Measurements from ENCODE around the gene SLN.
"Not testable (repeated sequence)": the region's sequence is repeated elsewhere in the genome, so short reads cannot be mapped to it uniquely, and the experiment has no call there.

Gene SLN

GRCh38 chr11:107711861-107712755 lies at the start of gene SLN:
Gene SLN, minus strand, starts transcription at chr11:107712056.
- DNase-seq (ENCODE audit: low read depth), result no peak

GRCh38 chr11:107758719-107759355 lies 47.0 kb upstream of the SLN start:
- not testable (repeated sequence) for DNase-seq (ENCODE audit: low read depth)

- DNase-seq (ENCODE audit: low read depth), result no peak
Measured at GRCh38 chr11:107757661-107758060, 45.8 kb upstream of the SLN start.

DNA sequence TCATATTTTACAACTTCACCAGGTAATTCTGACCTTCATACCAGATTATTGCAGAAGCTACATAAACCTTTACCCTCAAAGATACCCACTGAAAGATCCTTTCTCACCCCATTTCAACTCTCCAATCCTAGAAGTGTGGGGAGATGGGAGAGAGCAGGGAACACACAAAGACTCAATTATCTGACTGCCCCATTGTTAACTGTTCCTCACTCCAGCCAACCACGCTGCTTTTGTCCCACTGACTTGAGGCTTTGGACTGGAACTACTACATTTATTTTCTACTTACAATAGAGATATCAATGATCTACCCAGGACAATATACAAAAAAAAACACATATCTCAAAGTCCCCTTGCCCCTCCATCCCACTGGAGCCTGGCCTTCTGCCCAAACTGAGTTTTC lies 44.7 kb upstream of the SLN start:
- no peak for DNase-seq (ENCODE audit: low read depth)

- no peak for DNase-seq (ENCODE audit: low read depth)
Measured at GRCh38 chr11:107752949-107753822, 41.3 kb upstream of the SLN start.

DNA sequence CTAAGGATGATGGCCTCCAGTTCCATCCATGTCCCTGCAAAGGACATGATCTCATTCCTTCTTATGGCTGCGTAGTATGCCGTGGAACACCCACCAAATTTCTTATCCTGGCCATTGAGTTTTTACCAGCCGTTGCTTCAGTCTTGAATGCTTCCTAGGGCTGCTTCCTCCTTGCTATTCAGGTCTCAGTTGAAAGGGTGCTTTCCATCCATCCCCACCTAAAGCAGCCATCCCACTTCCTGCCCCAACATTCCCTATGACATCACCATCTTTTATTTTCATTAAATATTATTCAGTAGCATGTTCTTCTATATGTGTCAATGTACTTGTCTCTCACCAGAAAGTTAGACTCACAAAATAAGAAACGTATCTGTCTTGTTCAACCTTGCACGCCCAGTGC lies 40.7 kb upstream of the SLN start:
- no peak for DNase-seq (ENCODE audit: low read depth)

- no peak for DNase-seq (ENCODE audit: low read depth)
Measured at GRCh38 chr11:107751082-107751481, 39.2 kb upstream of the SLN start.

- no peak for DNase-seq (ENCODE audit: low read depth)
Measured at GRCh38 chr11:107750313-107750712, 38.5 kb upstream of the SLN start.

DNA sequence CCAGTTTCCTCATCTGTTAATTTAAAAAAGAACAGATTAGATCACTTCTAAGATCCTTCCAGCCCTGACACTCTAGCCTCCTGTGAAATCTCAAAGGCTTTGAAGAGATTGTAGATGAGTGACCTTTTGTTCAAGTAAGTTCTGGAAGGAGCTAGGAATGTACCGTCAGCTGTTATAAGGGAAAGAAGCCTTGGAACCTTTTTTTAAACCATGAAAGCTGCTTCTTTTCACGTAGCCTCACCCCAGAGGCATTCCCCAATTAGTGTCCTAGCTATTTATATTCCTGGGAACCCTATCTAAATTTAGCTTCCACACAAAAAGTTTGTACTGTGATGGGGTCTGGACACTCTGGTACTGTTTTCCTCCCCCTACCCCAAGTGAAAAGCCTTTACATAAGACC lies 35.8 kb upstream of the SLN start:
- no peak for DNase-seq (ENCODE audit: low read depth)

- DNase-seq (ENCODE audit: low read depth), result no peak
Measured at GRCh38 chr11:107744736-107745135, 32.9 kb upstream of the SLN start.

DNA sequence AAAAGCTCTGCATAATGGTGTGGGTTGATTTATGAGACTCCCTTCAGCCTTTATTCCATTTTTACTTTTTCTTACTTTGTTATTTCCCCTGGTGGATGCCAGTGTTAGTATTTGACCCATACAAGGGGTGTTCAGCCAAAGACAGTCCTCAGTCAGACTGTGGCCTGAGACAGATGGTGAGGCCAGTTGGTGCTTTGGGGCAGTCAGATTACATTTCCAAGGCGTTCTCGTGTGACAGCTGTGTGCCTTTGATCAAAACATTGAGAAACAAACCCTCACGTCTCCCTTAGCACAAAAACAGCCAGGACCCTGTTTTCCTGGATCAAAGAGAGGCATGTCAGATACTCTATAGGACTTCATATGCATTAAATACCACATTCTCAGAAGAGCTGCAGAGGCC lies 31.3 kb upstream of the SLN start:
- DNase-seq (ENCODE audit: low read depth), result no peak

- DNase-seq (ENCODE audit: low read depth), result no peak
Measured at GRCh38 chr11:107741044-107741823, 29.4 kb upstream of the SLN start.

DNA sequence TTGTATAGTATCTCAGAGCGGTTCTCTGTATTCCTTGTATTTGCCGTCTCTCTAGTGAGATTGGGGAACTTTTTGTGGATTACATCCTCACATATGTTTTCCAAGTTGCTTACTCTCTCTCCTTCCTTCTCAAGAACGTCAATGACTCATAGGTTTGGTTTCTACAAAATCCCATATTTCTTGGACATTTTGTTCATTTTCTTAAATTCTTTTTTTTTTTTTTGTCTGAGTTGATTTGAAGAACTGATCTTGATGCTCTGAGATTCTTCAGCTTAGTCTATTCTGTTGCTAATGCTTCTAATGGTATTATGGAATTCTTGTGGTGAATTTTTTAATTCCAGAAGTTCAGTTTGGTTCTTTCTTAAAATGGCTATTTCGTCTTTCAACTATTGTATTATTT lies 28.4 kb upstream of the SLN start:
- no peak for DNase-seq (ENCODE audit: low read depth)

DNA sequence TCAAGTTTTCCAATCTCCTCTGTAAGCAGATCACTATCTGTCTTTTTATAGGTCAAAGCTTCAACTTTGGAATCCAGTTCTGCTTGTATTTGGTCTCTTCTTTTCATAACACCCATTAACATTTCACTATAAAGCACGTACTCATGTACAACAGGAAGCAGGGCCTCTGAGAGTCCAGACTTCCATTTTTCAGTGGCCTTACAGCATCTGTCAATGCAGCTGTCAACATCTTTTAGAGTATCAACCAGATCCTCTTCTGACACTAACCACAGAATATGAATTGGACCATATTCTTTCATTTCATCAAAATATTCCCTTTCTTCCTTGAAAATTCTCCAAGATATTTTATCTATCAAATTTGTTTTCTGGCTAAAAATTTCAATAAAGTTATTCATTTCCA lies 24.7 kb upstream of the SLN start:
- no peak for DNase-seq (ENCODE audit: low read depth)

DNA sequence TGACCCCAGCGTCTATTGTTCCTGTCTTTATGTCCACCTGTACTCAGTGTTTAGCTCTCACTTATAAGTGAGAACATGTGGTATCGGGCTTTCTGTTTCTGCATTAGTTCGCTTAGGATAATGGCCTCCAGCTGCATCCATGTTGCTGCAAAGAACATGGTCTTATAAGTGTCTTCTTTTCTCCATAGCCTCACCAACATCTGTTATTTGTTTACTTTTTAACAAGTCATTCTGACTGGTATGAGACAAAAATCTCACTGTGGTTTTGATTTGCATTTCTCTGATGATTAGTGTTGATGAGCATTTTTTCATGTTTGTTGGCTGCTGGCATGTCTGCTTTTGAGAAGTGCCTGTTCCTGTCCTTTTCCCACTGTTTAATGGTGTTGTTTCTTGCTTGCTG lies 21.7 kb upstream of the SLN start:
- no peak for DNase-seq (ENCODE audit: low read depth)

DNA sequence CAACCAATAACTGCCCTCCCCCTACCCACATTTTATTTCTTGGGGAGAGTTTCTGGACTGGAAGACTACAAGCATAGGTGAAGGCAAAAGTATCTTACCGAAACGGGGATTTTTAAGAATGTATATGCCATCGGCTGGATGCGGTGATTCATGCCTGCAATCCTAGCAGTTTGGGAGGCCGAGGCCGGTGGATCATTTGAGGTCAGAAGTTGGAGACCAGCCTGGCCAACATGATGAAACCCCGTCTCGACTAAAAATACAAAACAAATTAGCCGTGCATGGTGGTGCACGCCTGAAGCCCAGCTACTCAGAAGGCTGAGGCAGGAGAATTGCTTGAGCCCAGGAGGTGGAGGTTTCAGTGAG lies 20.8 kb upstream of the SLN start:
- DNase-seq (ENCODE audit: low read depth), result no peak

- no peak for DNase-seq (ENCODE audit: low read depth)
Measured at GRCh38 chr11:107731941-107732688, 20.3 kb upstream of the SLN start.

- no peak for DNase-seq (ENCODE audit: low read depth)
Measured at GRCh38 chr11:107722662-107723061, 10.8 kb upstream of the SLN start.

- no peak for DNase-seq (ENCODE audit: low read depth)
Measured at GRCh38 chr11:107721207-107721606, 9.4 kb upstream of the SLN start.

- DNase-seq (ENCODE audit: low read depth), result no peak
Measured at GRCh38 chr11:107720303-107720774, 8.5 kb upstream of the SLN start.

Data from stimulated activated CD8-positive, alpha-beta memory T cell treated with anti-CD3 and anti-CD28 coated beads, Interleukin-4, amount 100 ng/mL, for 24 hours (primary cell).